AG09309 (cell line): ENCODE data around the gene CD9.

Source experiments
- DNase-seq: peaks from one replicate; pipeline ENCODE4 v3.0.0-alpha.2; 2010; ENCODE audit warnings: low read depth
- H3K4me3 ChIP-seq: 2 replicates; pipeline ENCODE4 v1.5.1; 2011; ENCODE audit warnings: mild to moderate bottlenecking, low read depth, low read length, moderate library complexity; ENCODE audit not compliant: control insufficient read depth
- TF ChIP-seq, protein P1 (sequence below): IDR thresholded peaks from 2 replicates; pipeline ENCODE4 v1.5.1; 2011; ENCODE audit warnings: mild to moderate bottlenecking, low read depth, low read length, inconsistent platforms; ENCODE audit not compliant: insufficient read depth, control insufficient read depth; ENCODE audit errors: missing control alignments

The CD9 gene

DNA sequence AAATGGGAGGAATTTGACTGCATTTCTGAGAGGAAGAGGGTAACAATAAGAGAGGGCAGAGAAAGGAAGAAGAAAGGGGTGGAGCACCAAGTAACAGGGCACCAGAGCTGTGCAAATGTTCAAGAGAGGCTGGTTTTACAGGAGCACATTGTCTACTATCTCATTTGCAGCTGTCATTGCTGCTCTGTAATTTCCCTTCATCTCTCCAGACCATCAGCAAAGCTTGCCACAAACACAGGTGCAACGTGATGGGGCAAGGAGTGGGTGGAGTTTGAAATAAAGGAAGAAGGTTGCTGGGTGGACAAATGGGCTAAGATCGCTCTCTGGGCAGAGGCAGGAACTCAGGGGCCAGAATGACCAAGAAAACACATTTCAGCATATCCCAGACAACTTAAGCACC lies 62.4 kb downstream of the CD9 start:
- DNase-seq = no peak
- H3K4me3 ChIP-seq = no peak overlapping the region
- TF ChIP-seq, protein P1, sequence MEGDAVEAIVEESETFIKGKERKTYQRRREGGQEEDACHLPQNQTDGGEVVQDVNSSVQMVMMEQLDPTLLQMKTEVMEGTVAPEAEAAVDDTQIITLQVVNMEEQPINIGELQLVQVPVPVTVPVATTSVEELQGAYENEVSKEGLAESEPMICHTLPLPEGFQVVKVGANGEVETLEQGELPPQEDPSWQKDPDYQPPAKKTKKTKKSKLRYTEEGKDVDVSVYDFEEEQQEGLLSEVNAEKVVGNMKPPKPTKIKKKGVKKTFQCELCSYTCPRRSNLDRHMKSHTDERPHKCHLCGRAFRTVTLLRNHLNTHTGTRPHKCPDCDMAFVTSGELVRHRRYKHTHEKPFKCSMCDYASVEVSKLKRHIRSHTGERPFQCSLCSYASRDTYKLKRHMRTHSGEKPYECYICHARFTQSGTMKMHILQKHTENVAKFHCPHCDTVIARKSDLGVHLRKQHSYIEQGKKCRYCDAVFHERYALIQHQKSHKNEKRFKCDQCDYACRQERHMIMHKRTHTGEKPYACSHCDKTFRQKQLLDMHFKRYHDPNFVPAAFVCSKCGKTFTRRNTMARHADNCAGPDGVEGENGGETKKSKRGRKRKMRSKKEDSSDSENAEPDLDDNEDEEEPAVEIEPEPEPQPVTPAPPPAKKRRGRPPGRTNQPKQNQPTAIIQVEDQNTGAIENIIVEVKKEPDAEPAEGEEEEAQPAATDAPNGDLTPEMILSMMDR = no peak

- no peak for DNase-seq
- H3K4me3 ChIP-seq = no peak overlapping the region
- TF ChIP-seq, protein P1 = no peak
These were observed 63.7 kb downstream of the CD9 start for GRCh38 chr12:6263931-6264330.

- no peak for DNase-seq
- TF ChIP-seq, protein P1 = no peak
- no peak overlapping the region for H3K4me3 ChIP-seq
These were observed 64.3 kb downstream of the CD9 start for GRCh38 chr12:6264402-6265037.

- TF ChIP-seq, protein P1 = no peak
- no peak overlapping the region for H3K4me3 ChIP-seq
- DNase-seq = no peak
These were observed 64.8 kb downstream of the CD9 start for GRCh38 chr12:6265038-6265405.

DNA sequence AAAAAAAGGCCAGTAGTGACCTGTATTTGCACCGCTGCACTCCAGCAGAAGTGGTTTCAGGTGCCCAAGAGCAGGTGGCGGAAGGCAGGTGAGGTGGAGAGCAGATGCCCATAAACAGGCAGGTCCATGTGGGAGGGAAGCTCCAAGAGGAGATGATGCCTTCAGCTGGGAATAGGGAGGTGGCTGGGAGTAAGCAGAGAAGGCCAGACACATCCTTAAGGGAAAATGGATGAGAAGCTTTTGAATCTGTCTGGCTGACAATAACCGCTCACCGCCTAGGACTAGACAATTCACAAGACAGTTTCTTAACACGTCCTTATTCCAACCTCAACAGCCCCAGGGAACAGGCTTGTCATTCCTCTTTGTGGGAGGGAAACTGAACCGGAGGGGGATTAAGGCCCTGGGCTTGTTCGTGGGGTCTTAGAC lies 66.4 kb downstream of the CD9 start:
- TF ChIP-seq, protein P1 = no peak
- DNase-seq = no peak
- no peak overlapping the region for H3K4me3 ChIP-seq

- peak; percentile 52 for DNase-seq
- TF ChIP-seq, protein P1 = peak; percentile 29
- H3K4me3 ChIP-seq = no peak overlapping the region
These were observed 66.9 kb downstream of the CD9 start for GRCh38 chr12:6266971-6267721.
